H1 (cell line): ENCODE data around the gene LGALS4. TPM values are rescaled to one million over a fixed set of nuclear protein-coding genes. Genes with fewer than 3 reads are reported as not detected.

ENCODE experiments used
- USF2 ChIP-seq: IDR thresholded peaks from 2 replicates; pipeline ENCODE4 v1.6.1; 2011; ENCODE audit warnings: low read length, improper control_type of control experiment
- polyA plus RNA-seq, 7 experiments: library from polyadenylated mRNA; depleted of rRNA in 3 of 7; stranded (reverse) in 5 of 7; unstranded in 2 of 7; fragments of >200 nt in 5 of 7; fragments of 200-250 nt in 2 of 7; gene quantifications; 1 replicate in 5 of 7; 2 replicates in 1 of 7; 4 replicates in 1 of 7; pipeline versions ENCODE4 v1.2.1 to v1.2.3, GENCODE V29; 2011 to 2013; ENCODE audit warnings: missing spikeins in 2 of 7, mixed read lengths in 2 of 7
- total RNA-seq: library from RNA; stranded (reverse); fragmentation: NEBNext Ultra II Directional; extraction: Animal tissue kit (Norgen Biotek cat#: 25700); gene quantifications from 2 replicates; pipeline ENCODE4 v1.2.1, GENCODE V29; 2021

The LGALS4 gene
- total and polyA plus RNA-seq, 2 of the 8 experiments (the other 6 are each of a cell fraction or from before 2014, with no cell fraction given) = 0.32 to 0.37 TPM

GRCh38 chr19:38809592-38810252 lies 3.0 kb downstream of the LGALS4 start (continued):
- no peak for TF ChIP-seq USF2
